ENCODE results near the gene PIK3R1.
"Not testable (repeated sequence)": the region's sequence is repeated elsewhere in the genome, so short reads cannot be mapped to it uniquely, and the experiment has no call there.

The PIK3R1 gene

GRCh38 chr5:68229416-68229815 is 13.9 kb downstream of the PIK3R1 start:
- DNase-seq = no peak

GRCh38 chr5:68230285-68230684 is 14.7 kb downstream of the PIK3R1 start:
- DNase-seq = no peak

GRCh38 chr5:68231414-68232076 is 16.0 kb downstream of the PIK3R1 start:
- DNase-seq = no peak

DNA sequence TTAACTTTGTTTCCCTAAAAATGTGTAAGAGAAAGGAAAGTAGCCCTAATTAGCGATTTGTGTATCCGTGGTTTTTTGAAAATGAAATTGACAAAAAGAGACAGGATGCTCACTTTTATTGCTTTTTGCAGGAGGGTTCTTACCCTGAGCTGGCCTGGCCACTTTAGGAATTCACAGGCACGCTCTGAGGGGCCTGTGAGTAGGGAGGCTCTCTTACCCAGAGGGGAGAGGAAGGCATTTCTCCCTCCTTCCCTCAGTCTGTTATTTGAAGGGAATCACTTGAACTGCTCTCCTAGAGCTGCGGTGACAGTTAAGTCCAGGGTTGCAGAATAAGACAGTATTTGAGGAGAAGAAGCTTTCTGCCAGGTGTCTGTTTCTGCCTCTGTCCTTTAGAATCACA is 16.7 kb downstream of the PIK3R1 start:
- DNase-seq = no peak

DNA sequence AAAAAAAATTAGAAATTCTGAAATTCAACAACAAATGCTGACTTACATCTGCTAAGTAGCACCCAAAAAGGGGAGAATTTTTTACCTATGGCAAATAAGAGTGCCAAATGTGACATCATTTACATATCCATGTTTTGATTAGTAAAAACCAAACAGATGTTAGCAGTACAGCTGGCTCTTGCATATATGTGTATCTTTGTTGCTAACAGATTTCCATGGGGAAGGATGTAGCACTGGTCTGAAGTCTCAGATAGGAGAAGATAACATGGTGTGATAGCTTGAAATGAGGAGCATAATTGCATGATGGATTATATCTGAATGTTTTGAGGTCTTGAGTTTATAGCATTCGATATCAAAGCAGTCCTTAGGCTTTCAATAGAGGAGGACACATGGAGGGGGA is 17.5 kb downstream of the PIK3R1 start:
- no peak for DNase-seq

GRCh38 chr5:68235229-68235628 is 19.7 kb downstream of the PIK3R1 start:
- DNase-seq = not testable (repeated sequence)

- no peak for DNase-seq
Measured at GRCh38 chr5:68237715-68238114, 22.2 kb downstream of the PIK3R1 start.

DNA sequence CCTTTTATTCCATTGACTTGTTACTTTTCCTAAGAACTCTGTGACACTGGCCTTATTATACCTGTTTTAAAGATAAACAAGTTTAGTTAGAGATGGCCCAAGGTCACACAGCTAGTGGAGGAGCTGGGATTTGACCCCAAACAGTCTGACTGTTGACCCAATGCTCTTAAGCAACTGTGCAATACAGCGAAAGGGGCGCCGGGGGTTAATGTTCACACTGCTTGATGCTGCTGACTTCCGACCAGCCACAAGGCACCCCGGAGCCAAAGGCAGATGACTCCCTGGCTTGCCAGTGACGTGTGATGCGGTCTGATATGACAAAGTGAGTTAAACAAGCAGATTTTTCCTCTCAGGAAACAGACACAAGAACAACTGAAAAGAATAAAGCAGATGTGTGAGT is 23.9 kb downstream of the PIK3R1 start:
- DNase-seq = no peak

GRCh38 chr5:68240202-68240601 is 24.6 kb downstream of the PIK3R1 start:
- DNase-seq = no peak

- DNase-seq = no peak
Measured at GRCh38 chr5:68240771-68241170, 25.2 kb downstream of the PIK3R1 start.

GRCh38 chr5:68242743-68243142 is 27.2 kb downstream of the PIK3R1 start:
- no peak for DNase-seq

GRCh38 chr5:68243251-68243650 is 27.7 kb downstream of the PIK3R1 start:
- DNase-seq = no peak

DNA sequence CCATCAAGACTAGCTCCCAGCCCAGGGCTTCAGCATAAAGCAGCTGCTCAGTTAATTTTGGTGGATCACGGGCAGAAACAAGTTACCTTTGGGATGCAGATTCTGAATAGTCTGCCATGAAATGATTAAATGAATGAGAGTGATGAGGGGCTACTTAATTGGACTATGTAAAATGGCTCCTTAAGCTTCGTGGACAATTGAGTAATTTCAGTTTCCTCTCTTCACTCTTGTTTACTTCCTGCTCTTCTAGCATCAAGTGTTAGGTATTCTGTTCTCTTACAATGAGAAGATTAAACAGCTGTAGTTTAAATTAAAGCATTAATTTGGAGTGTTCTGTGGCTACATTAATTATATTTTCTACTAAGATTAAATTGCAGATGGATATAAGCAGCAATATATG is 28.1 kb downstream of the PIK3R1 start:
- peak; percentile 58 for DNase-seq

DNA sequence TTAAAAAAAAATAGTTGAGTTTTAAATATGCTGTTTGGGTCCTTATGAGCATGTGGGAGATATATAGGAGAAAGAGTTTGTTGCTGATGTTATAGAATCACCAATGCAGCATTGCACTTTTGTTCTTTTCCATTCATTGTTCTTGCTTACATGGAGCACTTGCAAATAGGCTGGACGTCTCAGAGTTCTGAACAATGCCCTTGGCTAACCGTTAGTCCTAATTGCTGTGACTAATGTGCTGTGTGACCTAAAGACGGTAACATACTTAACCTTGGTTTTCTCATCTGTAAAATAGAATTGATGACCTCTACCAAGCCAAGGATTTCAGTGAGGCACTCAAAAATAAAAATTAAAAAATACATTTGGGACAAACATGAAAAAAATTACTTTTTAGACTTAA is 29.8 kb downstream of the PIK3R1 start:
- no peak for DNase-seq

GRCh38 chr5:68246802-68247201 is 31.2 kb downstream of the PIK3R1 start:
- DNase-seq = no peak

GRCh38 chr5:68247627-68248026 is 32.1 kb downstream of the PIK3R1 start:
- DNase-seq = no peak

- DNase-seq = no peak
Measured at GRCh38 chr5:68248896-68249295, 33.3 kb downstream of the PIK3R1 start.

GRCh38 chr5:68249520-68249919 is 34.0 kb downstream of the PIK3R1 start:
- no peak for DNase-seq

DNA sequence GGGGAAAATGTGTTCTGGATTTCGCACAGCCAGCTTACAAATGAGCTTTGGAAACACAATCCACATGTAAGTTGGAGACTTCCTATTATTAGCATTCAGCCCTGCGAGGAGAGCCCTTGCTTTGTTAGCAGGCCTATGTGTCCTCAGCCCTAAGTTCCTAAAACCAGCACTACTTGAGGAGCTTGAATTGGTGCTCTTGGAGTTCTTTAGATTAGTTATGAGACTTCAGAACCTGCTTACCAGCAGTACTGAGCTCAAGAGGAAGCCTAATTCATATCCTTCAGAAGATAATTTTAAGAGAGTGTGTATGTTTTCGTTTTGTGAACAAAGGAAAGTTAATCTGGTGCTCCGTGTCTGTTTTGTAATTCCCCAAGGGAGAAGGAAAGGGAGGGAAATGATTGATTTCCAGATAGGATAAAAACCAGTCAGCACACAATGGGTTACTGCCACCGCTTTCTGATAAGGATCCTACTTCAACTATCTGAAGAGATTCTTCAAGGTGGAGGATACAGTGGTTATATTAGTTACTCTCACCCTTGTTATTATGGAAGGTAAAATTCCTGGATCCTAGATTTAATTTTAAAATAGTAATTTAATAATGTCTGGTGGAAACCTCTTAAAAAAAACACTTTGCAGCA is 35.2 kb downstream of the PIK3R1 start:
- no peak for DNase-seq

- no peak for DNase-seq
Measured at GRCh38 chr5:68251386-68251785, 35.8 kb downstream of the PIK3R1 start.

- DNase-seq = no peak
Measured at GRCh38 chr5:68251804-68252522, 36.4 kb downstream of the PIK3R1 start.

DNA sequence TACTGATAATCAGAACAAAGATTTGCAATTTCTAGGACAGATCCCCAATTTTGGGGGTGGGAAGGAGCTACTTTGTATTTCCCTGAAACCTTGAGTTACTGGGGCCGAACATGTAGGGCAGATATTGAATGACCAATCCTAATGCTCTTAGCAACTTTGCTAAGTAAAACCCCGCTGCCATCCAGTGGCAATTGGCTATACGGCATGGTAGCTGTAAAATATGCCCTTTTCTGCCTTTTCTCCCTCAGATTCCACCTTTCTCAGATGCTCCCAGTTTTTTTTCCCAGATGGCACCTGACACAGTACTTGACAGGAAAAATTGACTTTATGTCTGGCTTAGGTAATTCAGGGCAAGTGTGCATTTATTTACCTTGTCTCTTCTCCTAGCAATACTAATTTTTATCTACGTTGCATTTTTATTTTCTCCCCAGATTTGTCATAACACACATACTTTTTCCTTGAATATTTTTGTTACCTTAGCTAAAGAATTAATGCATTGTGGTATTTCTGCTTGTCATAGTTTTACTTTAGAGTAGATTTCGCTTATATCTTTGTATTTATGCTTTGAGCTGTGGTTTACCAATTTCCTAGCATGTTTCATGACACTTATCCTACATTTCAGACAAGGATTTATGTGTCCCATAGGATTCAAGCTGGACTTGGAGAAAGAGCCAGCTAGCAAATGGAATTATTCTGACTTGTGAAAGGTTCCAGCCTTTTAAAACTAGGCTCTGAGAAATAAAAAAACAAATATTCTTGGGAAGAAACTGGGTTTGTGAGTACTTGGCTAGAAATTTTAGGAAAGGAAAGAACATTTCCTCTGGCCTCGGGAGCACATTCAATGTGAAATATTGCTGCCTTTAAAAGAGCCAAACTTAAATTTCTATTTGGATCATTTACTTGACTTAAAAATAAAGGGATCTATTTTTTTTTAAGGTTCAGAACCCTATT is 37.4 kb downstream of the PIK3R1 start:
- peak; percentile 41 for DNase-seq

Measured in NCI-H2029 treated with DMSO at 0.1 percent for 48 hours (cell line).